ENCODE measurements around the gene TINCR.

DNA sequence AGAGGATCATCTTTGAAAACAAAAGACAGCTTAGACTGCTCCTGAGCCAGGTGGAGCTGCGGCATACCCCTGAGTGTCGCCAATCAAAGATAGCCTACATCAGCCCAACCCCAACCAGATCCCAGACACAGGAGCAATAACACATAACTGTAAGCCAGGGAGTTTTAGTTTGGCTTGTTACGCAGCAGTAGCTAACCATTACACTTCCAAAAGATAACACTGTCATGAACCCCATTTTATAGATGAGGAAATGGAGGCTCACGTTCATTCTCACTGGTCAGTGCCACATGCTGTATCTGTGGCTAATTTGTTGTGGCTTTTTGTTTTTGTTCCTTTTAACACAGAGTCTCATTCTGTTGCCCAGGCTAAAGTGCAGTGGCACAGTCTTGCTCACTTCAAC is 47.3 kb downstream of the TINCR start:
- TF ChIP-seq, protein P1, sequence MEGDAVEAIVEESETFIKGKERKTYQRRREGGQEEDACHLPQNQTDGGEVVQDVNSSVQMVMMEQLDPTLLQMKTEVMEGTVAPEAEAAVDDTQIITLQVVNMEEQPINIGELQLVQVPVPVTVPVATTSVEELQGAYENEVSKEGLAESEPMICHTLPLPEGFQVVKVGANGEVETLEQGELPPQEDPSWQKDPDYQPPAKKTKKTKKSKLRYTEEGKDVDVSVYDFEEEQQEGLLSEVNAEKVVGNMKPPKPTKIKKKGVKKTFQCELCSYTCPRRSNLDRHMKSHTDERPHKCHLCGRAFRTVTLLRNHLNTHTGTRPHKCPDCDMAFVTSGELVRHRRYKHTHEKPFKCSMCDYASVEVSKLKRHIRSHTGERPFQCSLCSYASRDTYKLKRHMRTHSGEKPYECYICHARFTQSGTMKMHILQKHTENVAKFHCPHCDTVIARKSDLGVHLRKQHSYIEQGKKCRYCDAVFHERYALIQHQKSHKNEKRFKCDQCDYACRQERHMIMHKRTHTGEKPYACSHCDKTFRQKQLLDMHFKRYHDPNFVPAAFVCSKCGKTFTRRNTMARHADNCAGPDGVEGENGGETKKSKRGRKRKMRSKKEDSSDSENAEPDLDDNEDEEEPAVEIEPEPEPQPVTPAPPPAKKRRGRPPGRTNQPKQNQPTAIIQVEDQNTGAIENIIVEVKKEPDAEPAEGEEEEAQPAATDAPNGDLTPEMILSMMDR (IDR thresholded peaks at IDR 0.05): no peak
- no peak for TF ChIP-seq POLR2AphosphoS5 (IDR thresholded peaks at IDR 0.05; ENCODE audit: low read depth, low read length)
